Skin of body (tissue), 2 donors: ENCODE data around the gene GABRR1. TPM values are rescaled to one million over a fixed set of nuclear protein-coding genes. Genes with fewer than 3 reads are reported as not detected.

Experiments used
- DNase-seq: peaks from one replicate; lab custom pipeline; 2025; lab: John Stamatoyannopoulos, UW
- total RNA-seq: library from RNA; depleted of rRNA; stranded (reverse); fragments of >200 nt; gene quantifications from one replicate; pipeline ENCODE4 v1.2.3, GENCODE V29; 2014

GABRR1 gene
- total RNA-seq, 1 donor from 2014 or later, result 0.20 TPM

DNA sequence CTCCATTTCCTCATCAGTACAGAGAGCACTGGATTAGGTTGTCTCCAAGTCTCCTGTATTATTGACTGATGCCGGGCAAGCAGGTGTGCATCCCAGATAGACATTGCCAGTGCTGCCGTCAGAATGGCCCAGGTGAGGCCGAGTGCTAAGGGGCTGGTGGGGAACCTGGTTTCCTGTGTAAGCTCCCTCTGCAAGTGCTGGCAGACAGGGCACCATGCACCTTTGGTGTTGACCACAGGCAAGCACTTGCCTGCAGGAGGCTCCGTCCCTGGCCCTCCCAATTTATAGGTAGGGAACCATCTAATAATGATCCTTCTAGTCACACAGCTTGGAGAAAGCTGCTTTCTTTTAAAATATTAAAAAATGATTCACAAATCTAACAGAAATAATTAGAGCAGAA lies 747 bp downstream of the GABRR1 start:
- no peak for DNase-seq

DNA sequence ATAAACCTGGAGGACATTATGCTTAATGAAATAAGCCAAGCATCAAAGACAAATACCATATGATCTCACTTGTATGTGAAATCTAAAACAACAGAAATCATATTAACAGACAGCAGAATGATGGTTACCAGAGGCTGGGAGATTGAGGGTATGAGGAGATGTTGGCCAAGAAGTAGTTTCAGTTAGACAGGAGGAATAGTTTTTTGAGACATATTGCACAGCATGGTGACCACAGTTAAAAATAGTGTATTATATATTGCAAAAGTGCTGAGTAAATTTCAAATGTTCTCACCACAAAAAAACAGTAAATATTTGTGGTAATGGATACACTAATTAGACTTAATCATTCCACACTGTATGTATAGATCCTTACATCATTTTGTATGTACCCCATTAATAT lies 1.8 kb downstream of the GABRR1 start:
- DNase-seq, result no peak

DNA sequence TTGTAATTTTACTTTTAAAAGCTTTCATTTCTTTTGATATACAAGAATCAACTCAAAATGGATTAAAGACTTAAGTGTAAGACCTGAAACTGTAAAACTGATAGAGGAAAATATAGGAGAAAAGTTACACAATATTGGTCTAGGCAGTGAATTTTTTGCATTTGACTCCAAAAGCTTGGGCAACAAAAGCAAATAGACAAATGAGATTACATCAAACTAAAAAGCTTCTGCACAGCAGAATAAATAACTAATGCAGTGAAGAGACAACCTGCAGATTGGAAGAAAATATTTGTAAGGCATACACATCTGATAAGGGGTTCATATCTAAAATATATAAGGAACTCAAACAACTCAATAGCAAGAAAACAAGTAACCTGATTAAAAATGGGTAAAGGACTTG lies 3.0 kb downstream of the GABRR1 start:
- no peak for DNase-seq

DNA sequence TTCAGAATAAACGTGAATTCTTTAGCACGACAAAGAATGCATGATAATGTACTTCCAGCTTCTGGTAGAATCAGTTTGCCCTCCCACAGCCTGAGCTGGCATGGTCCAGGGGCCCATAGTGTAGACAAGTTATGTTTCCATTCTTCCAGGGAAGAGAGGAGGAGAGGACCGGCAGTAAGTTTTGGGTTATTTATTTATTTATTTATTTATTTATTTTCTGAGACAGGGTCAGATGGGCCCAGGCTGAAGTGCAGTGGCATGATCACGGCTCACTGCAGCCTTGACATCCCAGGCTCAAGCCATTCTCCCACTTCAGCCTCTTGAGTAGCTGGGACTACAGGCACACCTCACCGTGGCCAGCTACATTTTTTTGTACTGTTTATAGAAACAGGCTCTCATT lies 4.7 kb downstream of the GABRR1 start:
- no peak for DNase-seq

DNA sequence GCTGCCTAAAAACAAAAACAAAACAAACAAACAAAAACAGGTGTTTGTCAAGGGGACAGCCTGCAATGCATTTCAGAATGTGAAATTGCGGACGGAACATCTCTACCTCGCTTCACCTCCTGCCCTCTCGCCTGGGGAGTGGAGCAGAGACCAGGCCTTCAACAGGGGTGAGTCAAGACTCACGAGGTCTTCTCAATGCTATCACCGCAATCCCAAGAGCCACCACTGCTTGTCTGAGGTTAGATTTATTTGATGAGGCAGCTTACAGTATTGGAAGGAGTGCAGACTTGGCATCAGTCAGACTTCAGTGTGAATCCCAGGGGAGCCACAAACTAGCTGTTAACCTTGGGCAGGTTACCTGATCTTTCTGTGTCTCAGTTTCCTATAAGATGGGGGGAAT lies 7.7 kb downstream of the GABRR1 start:
- no peak for DNase-seq

DNA sequence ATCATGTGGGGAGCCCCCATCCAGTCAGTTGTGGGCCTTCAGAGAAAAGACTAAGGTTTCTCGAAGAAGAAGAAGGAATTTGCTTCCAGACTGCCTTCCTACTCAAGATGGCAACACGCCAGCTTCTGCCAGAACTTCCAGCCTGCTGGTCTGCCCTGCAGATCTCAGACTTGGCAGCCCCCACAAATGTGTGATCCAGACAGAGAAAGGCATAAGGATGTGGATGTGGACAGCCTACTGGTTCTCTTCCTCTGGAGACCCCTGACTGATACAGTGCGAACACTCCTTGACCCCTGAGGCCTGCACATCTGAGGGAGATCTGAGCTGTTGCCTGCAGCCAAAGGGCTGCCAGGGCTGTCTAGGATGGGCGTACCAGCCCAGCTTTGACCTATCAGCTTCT lies 8.6 kb downstream of the GABRR1 start:
- no peak for DNase-seq

DNA sequence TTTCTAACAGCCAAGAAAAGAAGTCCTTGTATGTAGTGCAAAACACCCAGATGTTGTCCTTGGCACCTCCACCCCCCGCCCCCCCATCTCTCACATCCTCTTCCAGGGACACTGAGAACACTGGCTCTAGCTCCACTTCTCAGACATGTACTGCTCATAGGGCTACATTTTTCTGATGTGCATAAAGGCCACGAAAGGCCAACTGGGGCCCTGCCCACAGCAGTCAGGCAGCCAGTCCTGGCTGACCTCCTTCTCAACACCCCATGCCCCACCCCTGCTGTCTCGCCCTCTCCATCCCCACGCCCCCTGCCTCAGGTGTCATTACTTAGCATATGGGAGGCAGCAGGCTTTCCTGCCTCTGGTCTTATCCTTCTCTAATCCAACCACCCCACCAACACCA lies 11.3 kb downstream of the GABRR1 start:
- DNase-seq, result no peak

DNA sequence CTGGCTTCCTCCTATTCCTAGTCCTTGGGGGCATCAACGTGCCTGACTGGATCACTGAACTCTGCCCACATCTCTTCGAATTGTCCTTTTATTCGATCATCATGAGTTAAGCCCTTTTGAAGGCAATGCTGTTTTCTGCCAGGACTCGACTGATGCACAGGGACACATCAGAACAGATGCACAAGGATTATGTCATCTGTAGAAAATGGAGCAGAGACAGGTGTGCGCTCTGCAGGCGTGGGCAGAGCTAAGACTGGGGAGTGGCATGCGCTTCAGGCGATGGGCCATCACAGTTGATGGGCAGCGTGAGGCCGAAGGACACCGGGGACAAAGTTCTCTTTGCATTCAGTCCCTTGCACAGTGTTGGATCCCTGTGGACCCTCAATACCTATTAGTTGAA lies 13.1 kb downstream of the GABRR1 start:
- no peak for DNase-seq

DNA sequence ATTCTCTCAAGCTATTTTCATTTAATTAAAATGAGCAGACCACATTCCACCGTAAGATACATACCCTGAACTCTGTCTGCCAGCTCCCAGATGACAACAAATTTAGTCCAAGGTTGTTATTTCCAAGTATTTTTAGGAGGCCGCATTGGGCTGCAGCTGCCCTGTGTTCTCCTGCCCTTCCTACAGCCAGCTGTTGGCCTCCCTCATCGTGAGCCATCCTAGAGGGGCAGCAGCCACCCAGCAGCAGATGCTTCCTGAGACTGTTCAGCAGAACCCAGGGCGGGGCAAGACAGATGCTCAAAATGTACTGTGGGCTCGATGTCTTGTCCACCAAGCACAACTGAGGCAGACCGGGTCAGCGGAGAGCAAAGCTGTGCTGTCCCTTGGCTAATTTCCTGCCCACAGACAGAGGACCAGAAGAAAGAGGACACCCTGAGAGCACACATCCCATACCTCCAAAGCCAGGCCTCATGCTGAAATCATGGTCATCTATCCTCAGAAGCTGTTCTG lies 16.4 kb downstream of the GABRR1 start:
- no peak for DNase-seq

DNA sequence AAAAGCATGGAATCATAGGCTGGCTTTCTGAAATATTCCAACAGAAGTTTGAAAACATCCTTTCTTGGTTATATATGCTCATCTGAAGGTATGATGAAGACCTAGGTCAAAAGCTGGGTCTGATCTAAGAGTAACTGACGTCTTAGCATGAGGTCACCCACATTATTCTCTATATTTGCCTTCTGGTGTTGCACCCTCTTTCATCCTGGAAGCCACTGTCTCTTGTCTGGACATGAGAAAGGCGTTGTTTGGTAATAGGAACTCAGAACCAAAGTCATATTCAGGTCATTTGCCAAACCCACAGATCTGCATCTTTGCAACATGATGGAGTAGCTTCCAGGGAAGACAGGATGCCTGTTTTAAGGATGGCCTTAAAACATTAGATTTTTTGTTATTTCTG lies 17.6 kb downstream of the GABRR1 start:
- no peak for DNase-seq

DNA sequence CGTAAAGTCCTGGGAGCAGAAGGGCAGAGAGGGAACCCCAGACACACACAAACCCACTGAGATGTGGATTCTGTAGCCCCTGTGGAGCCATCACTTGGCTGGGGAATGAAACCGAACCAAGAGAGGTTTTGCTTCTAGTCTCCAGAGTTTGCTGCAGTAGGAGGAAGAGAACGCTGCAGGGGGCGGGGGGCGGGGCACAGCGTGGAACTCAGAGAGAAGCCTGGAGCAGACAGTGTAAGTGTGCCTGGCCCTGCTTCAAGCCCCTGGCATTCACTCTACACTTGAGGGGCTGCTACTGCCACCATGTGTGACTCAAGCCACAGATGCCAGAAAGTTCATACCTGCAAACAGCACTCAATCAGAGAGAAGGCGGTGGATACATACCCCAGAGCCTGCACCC lies 18.9 kb downstream of the GABRR1 start:
- no peak for DNase-seq

DNA sequence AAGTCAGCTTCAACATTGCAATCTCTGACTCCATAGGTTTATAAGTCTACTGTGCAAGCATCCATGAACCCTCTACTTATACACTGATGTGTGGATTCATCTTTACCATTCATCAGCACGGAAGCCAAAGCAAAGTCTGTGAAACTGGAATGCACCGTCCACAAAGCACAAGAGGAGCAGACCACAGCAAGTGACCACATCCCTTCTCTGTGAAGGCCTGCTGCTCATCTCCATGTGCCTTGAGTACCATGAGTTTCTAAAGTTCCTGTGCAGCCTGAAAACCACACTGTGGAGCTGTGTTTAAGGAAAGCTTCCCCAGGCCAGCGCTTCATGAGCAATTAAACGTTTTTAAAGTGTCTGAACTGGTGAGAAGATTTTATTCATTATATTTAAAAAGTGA lies 20.0 kb downstream of the GABRR1 start:
- DNase-seq, result no peak

DNA sequence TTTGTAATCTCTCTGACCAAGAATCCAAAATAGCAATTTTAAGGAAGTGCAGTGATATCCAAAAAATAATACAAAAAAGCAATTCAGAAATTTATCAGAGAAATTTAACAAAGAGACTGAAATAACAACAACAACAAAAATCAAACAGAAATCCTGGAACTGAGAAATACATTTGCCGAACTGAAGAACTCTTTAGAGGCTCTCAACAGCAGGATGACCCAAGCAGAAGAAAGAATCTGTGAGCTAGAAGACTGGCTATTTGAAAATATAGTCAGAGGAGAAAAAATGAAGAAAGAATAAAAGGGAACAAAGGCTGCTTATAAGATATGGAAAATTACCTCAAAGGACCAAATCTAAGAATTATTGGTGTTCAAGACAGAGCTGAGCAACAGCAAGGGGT lies 22.6 kb downstream of the GABRR1 start:
- DNase-seq, result no peak

DNA sequence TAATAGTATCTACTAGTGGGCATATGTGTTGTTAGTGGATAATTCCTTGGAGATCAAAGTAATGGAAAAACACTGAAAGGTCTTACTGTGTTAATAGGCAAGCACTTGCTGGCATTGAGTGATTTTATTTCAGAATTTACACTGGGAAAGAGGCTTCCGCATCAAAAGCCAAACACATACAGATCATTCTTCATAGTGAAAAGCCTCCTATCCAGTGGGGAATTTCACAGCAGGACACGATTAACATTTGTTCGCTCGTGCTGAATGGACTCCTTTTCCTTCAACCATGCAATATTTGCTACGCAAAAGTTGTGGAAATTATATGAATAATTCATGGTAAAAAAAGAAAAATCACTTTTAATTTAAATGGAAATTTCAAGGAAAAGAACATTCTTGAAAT lies 26.4 kb downstream of the GABRR1 start:
- DNase-seq, result no peak

DNA sequence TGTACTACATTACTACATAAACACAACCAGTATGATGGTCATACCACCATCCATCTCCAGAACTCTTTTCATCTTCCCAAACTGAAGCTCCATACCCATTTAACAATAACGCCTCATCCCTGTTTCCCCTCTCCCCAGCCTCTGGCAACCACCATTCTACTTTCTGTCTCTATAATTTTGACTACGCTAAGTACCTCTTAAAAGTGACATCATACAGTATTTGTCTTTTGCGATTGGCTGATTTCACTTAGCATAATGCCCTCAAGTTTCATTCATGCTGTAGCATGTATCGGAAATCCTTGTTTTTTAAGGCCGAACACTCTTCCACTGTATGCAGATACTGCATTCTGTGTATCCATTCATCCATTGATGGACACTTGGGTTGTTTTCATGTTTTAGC lies 29.7 kb downstream of the GABRR1 start:
- no peak for DNase-seq

DNA sequence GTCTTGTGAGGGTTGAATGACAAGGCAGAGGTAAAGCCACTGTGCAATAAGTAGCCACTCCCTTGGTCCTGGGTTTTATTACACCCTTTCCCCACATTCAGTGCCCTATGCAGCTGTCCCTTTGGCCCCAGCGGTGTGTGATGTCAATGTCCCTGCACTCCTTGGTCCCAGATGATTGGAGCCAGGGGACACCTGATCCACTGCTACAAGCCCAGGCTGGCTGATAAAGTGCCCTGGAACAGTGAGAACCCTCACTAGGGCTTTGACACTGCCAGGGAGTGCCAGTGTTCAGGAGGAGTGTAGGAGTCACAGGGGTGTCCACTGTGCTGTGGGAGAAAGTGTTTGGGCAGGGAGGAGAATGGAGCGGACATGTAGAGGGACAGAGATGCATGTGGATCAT lies 30.4 kb downstream of the GABRR1 start:
- DNase-seq, result no peak

DNA sequence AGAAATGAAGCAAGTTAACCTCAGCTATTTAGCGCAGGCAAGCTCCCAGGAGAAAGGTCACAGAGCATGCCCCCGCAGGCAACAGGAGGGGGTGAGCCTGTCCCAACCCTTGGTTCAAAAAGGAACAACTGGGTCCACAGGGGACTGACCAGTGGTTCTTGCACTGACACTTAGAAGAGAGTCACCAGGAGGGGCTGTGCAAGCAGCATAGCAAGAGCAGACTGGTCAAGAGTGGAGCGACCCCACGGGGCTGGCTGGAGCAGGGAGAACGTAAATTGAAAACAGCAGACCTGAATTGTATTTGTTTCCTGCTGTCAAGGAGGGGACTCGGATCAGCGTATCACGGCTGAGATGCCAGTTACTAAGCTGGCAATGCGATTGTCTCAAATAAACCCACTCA lies 32.8 kb downstream of the GABRR1 start:
- no peak for DNase-seq

DNA sequence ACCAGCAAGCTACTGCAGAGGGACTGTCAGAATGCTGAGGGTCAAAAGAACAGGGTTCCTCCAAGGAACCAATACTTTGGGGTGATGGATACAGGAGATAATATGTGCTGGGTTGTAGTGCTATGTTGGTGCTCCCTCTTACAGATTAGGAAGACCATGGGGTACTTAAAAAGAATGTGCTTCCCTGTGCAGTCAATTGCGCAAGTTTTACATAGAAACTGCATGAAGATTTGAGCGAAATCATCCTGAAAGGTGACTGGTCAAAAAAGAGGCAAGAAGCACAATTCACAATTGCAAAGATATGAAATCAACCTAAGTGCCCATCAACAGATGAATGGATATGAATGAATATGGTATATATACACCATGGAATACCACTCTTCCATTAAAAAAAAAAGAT lies 33.9 kb downstream of the GABRR1 start:
- no peak for DNase-seq

DNA sequence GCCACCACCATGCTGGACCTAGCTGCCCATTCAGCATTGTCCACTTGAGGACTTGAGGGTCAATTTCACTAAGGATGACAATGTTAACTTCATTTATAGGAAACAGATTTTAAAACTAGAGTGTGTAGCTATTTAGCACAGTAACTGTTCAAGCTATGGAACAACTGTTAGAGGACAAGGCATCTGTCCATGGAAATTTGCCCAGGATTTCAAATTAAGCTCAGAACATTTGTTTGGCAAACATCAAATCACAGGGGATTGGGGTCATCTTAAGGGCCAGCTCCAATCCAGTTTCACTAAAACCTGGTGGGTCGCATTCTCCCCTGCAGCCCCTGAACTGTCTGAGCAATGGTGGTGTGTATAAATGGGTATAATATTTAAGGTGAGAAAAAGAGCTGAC lies 36.2 kb downstream of the GABRR1 start:
- DNase-seq, result peak; percentile 48

DNA sequence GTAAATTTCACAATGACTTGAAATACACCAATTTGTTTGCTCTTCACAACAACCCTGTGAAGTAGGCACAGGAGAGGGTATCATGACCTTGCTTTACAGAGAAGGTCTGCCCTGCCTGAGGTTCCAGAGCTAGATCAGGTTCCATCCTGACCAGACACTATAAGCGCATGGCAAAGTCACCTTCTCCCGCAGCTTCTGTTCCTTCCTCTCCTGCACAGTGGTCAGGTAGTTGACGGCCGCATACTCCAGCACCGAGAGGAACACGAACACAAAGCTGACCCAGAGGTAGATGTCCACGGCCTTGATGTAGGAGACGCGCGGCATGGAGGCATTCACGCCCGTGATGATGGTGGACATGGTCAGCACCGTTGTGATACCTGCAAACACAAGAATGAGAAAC lies 37.0 kb downstream of the GABRR1 start:
- no peak for DNase-seq

DNA sequence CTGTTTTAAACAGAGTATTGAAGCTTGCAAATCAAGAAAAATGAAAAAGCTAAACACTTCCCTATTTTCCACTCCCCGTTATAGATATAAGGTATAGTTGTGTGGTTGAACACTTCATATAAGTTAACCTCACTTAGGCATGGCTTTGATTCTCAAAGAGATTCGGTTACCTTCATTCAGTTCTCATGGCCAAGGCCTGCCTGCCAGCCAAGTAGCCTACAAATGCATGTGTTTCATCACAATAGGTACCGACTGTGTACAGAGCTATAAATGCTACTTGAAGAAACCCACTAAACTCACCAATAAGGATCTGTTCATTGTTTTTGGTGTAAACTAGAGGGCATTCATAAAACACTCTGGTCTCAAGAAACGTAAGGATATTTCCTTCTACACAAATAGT lies 43.5 kb downstream of the GABRR1 start:
- no peak for DNase-seq

DNA sequence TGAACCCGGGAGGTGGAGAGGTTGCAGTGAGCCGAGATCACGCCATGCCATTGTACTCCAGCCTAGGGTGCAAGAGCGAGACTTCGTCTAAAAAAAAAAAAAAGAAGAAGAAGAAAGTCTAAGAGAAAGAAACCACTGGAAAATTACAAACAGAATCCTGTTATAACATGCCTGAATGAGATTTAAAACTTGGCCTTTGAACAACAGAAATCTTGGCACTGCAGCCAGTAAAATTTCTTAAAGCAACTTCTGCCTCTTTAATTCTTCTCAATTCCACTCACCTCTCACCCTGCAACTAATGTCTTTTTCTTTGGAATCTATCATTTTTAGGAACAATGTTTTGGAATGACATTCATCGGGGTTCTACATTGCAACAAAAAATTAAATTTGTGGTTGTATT lies 45.0 kb downstream of the GABRR1 start:
- peak; percentile 11 for DNase-seq

DNA sequence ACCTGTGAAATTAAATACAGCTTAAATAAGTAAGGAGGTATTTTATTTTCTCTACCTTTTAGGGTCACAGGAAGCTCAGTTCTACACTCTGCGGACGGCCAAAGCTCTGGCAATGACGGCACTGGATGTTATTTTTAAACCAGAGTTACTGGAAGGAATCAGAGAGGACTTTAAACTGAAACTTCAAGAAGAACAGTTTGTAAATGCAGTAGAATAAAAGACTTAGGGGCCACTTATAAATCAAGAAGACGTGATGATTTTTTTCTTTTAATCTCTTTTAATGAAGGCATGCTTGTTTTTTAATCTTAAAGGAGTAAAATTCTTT lies 55.1 kb downstream of the GABRR1 start:
- DNase-seq, result no peak

DNA sequence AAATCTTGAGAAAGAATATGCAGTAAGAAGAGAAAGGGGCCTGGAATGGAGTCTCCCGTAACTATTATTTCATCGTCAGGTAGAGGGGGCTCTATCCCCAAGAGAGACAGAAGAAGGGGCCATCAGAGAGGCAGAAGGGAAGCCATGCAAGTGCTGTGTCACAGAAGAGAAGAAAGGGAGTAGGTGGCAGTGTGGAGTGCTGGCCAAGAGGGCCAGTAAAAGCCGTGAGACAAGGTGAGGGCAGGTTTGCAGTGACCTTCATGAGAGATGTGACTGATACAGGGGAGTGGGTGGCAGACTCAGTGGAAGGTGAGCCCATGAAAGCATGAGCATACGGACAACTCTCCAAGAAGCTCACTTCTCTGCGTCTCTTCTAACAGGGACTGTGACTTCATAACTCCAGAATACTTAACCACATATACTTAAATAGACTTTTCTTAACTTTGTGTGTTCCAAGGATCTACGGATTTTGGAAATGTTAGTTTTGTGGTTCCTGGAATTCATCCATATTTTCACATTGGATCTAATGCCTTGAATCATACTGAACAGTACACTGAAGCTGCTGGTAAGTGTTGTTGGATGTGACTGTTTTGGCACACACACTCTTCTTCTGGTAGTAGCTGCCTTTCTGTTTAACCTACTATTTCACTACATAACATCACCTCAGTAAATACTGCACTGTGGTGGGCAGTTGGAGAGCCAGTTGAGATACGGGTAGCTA lies 55.7 kb downstream of the GABRR1 start:
- no peak for DNase-seq
